Anterior cingulate cortex (tissue), 58 donors: ENCODE results near the gene RHBDD1.
"Not testable (repeated sequence)": the region's sequence is repeated elsewhere in the genome, so short reads cannot be mapped to it uniquely, and the experiment has no call there.

Source experiments
- DNase-seq, 58 donors: peaks; one replicate each; lab custom pipeline; 2025; lab: John Stamatoyannopoulos, UW

The RHBDD1 gene

GRCh38 chr2:226839161-226839560, 3.3 kb downstream of the RHBDD1 start:
- no peak for DNase-seq

DNA sequence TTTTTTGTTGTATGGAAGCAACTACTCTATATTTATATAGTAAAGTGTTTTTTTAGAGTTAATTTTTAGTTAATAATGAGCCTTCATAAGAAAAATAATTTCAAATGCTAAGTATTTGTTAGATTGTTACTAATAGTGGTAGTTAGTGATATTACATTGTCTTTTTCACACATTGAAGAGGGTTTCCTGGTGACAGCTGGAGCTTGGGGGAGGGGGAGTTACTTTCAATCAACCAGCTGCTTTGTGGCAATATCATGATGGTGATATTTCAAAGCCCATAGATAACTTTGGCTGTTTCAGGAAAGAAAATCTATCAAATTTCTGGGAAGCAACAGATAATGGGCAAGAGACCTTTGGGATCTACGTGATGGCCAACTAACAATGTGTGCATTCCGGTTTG, 4.1 kb downstream of the RHBDD1 start:
- DNase-seq: no peak

GRCh38 chr2:226843001-226843400, 7.1 kb downstream of the RHBDD1 start:
- not testable (repeated sequence) for DNase-seq

DNA sequence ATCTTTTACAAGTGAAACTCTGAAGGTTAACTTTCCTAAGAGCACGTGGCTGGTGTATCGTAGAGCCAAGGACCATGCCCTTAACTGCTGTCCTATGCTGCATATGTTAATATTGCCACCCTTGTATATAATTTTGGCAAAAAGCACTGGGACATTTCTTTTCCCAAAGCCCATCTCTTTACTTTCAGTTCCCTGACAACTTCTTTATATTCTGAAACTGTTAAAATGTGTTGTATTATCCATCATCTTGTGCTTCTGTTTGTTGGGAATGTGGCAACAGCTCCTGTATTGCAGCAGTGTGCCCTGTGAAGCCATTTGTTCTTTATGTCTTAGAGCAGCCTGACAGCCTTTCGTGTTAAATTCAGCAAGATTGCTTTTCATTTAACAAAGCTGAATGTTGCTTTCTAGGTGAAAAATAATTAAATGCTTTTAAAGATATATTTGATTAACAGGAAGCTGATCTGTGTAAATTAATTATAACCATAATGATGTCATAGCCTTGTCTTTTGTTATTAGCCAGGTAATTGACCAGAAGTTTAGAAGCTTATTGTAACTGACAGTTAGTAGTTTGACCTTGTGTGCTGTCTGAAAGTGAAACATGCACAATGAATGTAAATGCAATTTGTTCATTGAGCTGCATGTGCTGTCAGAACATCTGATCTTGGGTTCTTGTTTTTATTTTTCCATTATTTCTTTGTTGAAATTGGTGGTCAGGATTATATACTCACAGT, 9.7 kb downstream of the RHBDD1 start:
- no peak for DNase-seq

GRCh38 chr2:226847090-226847489, 11.2 kb downstream of the RHBDD1 start:
- DNase-seq: no peak

- DNase-seq: no peak
These were observed 11.7 kb downstream of the RHBDD1 start for GRCh38 chr2:226847511-226847910.

DNA sequence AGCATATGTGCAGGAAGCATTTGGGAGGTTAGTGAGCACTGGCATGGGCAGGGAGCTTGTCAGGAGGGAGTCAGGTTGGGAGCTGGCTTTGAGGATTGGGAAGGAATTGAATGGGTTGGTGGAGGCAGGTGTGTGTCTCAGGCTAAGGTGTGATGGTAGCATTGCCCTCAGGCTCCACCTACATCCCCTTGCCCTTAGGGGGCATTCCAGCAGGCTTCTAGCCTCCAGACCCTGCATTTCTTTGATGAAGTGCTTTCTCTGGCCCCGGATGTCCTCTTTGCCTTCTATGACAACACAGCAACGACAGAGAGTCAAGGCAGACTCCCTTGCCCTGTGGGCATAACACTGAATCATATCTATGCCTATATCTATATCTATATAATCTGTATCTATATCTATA, 13.5 kb downstream of the RHBDD1 start:
- no peak for DNase-seq

DNA sequence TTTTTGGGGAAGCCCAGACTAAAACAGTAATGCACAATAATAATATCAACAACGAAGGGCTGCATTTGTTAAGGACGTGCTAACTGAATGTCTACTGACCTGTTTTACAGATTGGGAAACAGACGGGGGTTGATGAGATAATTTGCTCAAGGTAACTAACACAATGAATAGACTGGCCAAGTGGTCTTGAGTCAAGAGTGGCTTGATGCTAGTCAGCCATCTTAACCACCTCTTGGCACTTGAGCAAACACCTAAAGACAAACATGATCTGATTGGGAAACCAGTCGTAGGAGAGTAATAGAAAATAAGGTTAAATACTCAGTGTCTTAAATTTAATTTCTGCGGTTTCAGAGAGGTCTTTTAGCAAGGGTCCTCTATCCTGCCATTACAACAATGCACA, 14.2 kb downstream of the RHBDD1 start:
- DNase-seq: no peak

- no peak for DNase-seq
These were observed 19.9 kb downstream of the RHBDD1 start for GRCh38 chr2:226855787-226856186.

DNA sequence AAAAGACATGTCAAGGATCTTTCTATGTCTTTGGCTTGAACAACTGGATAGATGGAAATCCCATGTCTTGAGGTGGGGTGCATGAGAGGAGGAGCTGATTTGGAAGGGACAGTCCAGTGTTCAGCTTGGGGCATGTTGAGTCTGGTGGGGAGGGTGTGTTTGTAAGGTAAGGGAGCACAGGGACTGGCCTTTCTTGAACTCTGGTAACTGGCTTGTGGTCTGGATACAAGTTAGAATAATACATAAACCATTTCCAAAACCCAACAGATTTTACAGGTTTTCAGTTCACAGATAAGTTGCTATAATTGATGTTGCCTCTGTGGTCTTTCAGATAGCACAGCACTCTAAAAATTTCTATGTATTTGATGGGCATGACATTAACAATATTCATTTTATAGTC, 24.2 kb downstream of the RHBDD1 start:
- no peak for DNase-seq

DNA sequence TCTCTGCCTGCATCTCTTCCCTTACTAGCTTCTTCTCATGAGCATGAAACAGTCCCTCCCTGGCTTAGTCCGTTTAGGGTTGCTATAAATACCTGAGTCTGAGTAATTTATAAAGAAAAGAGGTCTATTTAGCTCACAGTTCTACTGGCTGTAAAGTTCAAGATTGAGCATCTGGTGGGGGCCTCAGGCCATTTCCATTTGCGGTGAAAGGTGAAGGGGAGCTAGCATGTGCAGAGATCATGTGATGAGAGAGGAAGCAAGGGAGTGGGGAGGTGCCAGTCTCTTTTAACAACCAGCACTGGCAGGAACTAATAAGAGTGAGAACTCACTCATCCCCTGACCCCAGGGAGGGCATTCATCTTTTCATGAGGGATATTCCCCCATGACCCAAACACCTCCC, 26.8 kb downstream of the RHBDD1 start:
- DNase-seq: no peak

GRCh38 chr2:226865273-226865672, 29.4 kb downstream of the RHBDD1 start:
- DNase-seq: no peak

DNA sequence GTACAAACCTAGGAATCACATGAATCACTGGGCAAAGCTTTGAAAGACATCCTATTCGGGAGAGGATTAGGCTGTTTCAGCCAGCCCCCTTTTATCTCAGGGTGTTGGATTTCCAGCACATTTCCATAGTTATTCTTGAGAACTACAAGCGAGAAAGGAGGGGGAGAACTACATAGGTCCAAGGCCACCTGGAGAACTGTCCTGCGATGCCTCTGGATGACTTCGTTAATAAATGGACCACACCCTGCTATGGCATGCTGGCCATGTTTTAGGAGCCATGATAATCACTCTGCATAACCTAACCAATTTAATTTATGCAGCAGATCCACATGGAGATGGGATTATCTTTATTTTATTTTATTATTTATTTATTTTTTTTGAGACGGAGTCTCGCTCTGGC, 29.9 kb downstream of the RHBDD1 start:
- no peak for DNase-seq

GRCh38 chr2:226868331-226869162, 32.7 kb downstream of the RHBDD1 start:
- DNase-seq: peak in 1 of 58 donors; percentile 27

- no peak for DNase-seq
These were observed 33.5 kb downstream of the RHBDD1 start for GRCh38 chr2:226869371-226869770.

GRCh38 chr2:226873051-226873620, 37.3 kb downstream of the RHBDD1 start:
- DNase-seq: no peak

GRCh38 chr2:226873826-226874225, 38.0 kb downstream of the RHBDD1 start:
- no peak for DNase-seq

GRCh38 chr2:226874749-226875148, 38.9 kb downstream of the RHBDD1 start:
- DNase-seq: no peak

DNA sequence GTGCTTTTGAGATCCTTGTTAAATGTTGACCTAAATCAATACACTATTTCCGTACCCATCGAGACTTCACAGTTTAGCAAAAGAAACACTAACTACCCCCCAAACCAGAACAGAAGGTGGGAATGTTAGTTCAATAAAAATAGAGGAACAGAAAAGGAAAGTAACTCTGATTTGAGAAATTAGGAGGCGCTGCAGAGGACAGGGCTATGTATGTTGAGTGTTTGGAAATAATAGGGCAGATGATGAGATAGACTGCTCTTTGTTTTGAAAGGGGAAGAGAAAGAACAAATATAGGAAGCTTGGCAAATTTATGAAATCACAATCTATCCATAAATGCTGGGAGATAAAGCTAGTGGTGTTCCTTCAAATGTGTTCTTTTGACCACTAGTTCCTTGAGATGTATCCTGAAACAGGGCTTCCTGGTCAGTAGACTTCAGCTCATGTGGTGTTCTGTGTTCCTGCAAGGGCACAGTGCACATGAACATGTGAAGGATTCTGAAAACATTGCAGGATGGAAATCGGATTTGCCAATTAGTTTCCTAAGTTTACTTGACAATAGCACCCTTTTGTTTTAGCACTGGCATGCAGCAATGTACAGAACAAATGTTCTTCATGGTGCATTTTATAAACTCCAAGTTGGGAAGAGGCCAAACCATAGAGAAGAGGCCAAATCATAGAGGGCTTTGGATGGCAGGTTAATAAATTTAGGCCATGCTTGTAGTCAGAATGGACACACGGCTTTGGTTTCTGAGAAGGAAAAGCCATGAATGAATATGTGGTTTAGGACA, 39.8 kb downstream of the RHBDD1 start:
- DNase-seq: no peak

DNA sequence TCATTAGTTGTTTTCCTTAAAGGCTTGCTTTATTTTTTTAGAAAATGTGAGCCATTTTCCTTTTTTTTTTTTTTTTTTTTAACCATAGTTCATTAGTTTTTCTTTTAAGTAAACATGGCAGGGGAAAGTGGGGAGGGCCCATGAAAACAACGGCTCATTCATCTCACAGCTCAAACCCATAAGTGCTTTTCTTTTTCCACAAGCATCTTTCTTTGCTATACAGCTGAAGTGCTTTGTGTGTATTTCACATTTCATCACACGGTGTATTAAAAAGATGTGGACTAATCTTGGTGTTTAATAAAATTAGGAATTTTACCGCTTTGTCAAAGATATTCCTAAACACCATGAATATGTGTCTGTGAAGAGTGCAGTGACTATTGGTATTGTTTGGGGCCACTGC, 41.6 kb downstream of the RHBDD1 start:
- DNase-seq: peak in 1 of 58 donors; percentile 6

GRCh38 chr2:226881287-226881686, 45.4 kb downstream of the RHBDD1 start:
- no peak for DNase-seq
